Osteocyte (in vitro differentiated cells): ENCODE data around the gene GLIPR2. TPM values are rescaled to one million over a fixed set of nuclear protein-coding genes. Genes with fewer than 3 reads are reported as not detected.
"Not testable (repeated sequence)": the region's sequence is repeated elsewhere in the genome, so short reads cannot be mapped to it uniquely, and the experiment has no call there.

Experiments used
- DNase-seq: peaks from one replicate; pipeline ENCODE4 v3.0.0; 2021; ENCODE audit warnings: mixed read lengths; ENCODE audit not compliant: unreplicated experiment; ENCODE audit errors: extremely low spot score
- H3K27ac Mint-ChIP-seq: one replicate; pipeline ENCODE4 v1.8.0; 2021; ENCODE audit warnings: mild to moderate bottlenecking, mixed read lengths; ENCODE audit not compliant: unreplicated experiment
- H3K27me3 Mint-ChIP-seq: one replicate; pipeline ENCODE4 v1.8.0; 2021; ENCODE audit warnings: mixed read lengths; ENCODE audit not compliant: unreplicated experiment
- H3K36me3 Mint-ChIP-seq: one replicate; pipeline ENCODE4 v1.8.0; 2021; ENCODE audit warnings: mixed read lengths; ENCODE audit not compliant: unreplicated experiment
- H3K4me1 Mint-ChIP-seq: one replicate; pipeline ENCODE4 v1.8.0; 2021; ENCODE audit warnings: mixed read lengths; ENCODE audit not compliant: unreplicated experiment
- H3K4me3 Mint-ChIP-seq: one replicate; pipeline ENCODE4 v1.8.0; 2021; ENCODE audit warnings: mild to moderate bottlenecking, moderate library complexity, mixed read lengths; ENCODE audit not compliant: unreplicated experiment
- H3K9me3 Mint-ChIP-seq: one replicate; pipeline ENCODE4 v1.8.0; 2021; ENCODE audit warnings: mixed read lengths; ENCODE audit not compliant: unreplicated experiment
- CTCF ChIP-seq: fragments of 200-600 bp; sonication (generic); IDR thresholded peaks from 2 replicates; pipeline ENCODE4 v1.5.0; 2021; ENCODE audit warnings: antibody characterized with exemption, mild to moderate bottlenecking, moderate library complexity
- total RNA-seq: library from RNA; stranded (reverse); gene quantifications from 2 replicates; pipeline ENCODE4 v1.2.1, GENCODE V29; 2021

Gene GLIPR2
- total RNA-seq, 1 donor from 2014 or later: 30.6 TPM

GRCh38 chr9:36174731-36175130, 38.2 kb downstream of the GLIPR2 start:
- Mint-ChIP-seq H3K36me3 (no peaks in the 10 kb centered on the region), H3K9me3 (no peaks in the 10 kb centered on the region), H3K4me3 (no peak overlapping the region), H3K27ac (no peak overlapping the region), H3K4me1 (no peaks in the 10 kb centered on the region), H3K27me3 (peaks cover 2% of the 10 kb centered on the region)
- TF ChIP-seq CTCF: no peak
- no peak for DNase-seq

- DNase-seq, H3K9me3 Mint-ChIP-seq, H3K27me3 Mint-ChIP-seq, H3K4me1 Mint-ChIP-seq, H3K36me3 Mint-ChIP-seq, H3K27ac Mint-ChIP-seq, H3K4me3 Mint-ChIP-seq: not testable (repeated sequence)
These were observed 38.7 kb downstream of the GLIPR2 start for GRCh38 chr9:36175209-36175608.

GRCh38 chr9:36176496-36176895, 40.0 kb downstream of the GLIPR2 start:
- H3K36me3 Mint-ChIP-seq, H3K4me1 Mint-ChIP-seq, H3K9me3 Mint-ChIP-seq, H3K27ac Mint-ChIP-seq, DNase-seq, H3K4me3 Mint-ChIP-seq: not testable (repeated sequence)
- H3K27me3 Mint-ChIP-seq: peaks cover 13% of the 10 kb centered on the region

- H3K27ac Mint-ChIP-seq: no peak overlapping the region
- TF ChIP-seq CTCF: no peak
- no peak overlapping the region for H3K4me3 Mint-ChIP-seq
- H3K9me3 Mint-ChIP-seq: no peaks in the 10 kb centered on the region
- no peaks in the 10 kb centered on the region for H3K4me1 Mint-ChIP-seq
- no peak for DNase-seq
- peaks cover 13% of the 10 kb centered on the region for H3K27me3 Mint-ChIP-seq
- H3K36me3 Mint-ChIP-seq: no peaks in the 10 kb centered on the region
These were observed 41.0 kb downstream of the GLIPR2 start for GRCh38 chr9:36177571-36177970.

- H3K4me3 Mint-ChIP-seq, H3K9me3 Mint-ChIP-seq, DNase-seq, H3K36me3 Mint-ChIP-seq, H3K27ac Mint-ChIP-seq, H3K4me1 Mint-ChIP-seq: not testable (repeated sequence)
- H3K27me3 Mint-ChIP-seq: peaks cover 13% of the 10 kb centered on the region
These were observed 43.7 kb downstream of the GLIPR2 start for GRCh38 chr9:36180243-36180642.

GRCh38 chr9:36187414-36187813, 50.9 kb downstream of the GLIPR2 start:
- Mint-ChIP-seq H3K27me3 (no peaks in the 10 kb centered on the region), H3K4me1 (peaks cover 19% of the 10 kb centered on the region), H3K27ac (no peak overlapping the region), H3K36me3 (no peaks in the 10 kb centered on the region), H3K4me3 (no peak overlapping the region), H3K9me3 (no peaks in the 10 kb centered on the region)
- DNase-seq: no peak
- TF ChIP-seq CTCF: no peak

- no peak for TF ChIP-seq CTCF
- Mint-ChIP-seq H3K36me3 (no peaks in the 10 kb centered on the region), H3K27me3 (no peaks in the 10 kb centered on the region), H3K4me3 (no peak overlapping the region), H3K27ac (no peak overlapping the region), H3K9me3 (no peaks in the 10 kb centered on the region), H3K4me1 (peaks cover 27% of the 10 kb centered on the region)
- no peak for DNase-seq
These were observed 51.7 kb downstream of the GLIPR2 start for GRCh38 chr9:36188212-36188611.
